Fibroblast of villous mesenchyme (primary cell): ENCODE data around the gene EPHB6. TPM values are rescaled to one million over a fixed set of nuclear protein-coding genes. Genes with fewer than 3 reads are reported as not detected.

ENCODE experiments used
- DNase-seq: peaks from one replicate; pipeline ENCODE4 v3.0.0-alpha.2; 2010; ENCODE audit warnings: low read depth
- H3K4me3 ChIP-seq: 2 replicates; pipeline ENCODE4 v1.5.1; 2011; ENCODE audit warnings: low read depth, mild to moderate bottlenecking, low read length
- total RNA-seq: library from RNA; depleted of rRNA; stranded (reverse); fragments of >200 nt; gene quantifications from 2 replicates; pipeline ENCODE4 v1.2.3, GENCODE V29; 2012
- TF ChIP-seq, protein P1 (sequence below): IDR thresholded peaks from 2 replicates; pipeline ENCODE4 v1.5.1; 2012; ENCODE audit warnings: low read depth, mild to moderate bottlenecking, low read length; ENCODE audit not compliant: insufficient read depth

EPHB6 gene
- total RNA-seq, 1 donor, result 0.43 TPM

DNA sequence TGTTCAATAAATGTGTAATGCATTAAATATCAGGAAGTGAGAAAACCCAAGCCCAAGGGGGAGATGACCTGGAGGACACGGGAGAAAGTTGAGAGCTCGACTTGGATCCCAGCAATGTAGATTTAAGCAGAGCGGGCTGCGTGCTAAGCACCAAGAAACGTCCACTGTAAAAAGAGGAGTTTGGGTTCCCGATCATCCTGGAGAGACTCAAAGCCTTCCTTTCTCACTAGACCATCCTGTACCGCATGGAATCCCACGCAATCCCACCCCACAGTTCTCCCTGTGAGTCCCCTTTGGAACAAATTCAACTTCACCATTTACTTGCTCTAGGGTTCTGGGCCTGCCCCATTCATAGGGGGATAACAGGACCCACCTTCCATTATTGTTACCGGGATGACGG is 28.3 kb downstream of the EPHB6 start:
- TF ChIP-seq, protein P1, sequence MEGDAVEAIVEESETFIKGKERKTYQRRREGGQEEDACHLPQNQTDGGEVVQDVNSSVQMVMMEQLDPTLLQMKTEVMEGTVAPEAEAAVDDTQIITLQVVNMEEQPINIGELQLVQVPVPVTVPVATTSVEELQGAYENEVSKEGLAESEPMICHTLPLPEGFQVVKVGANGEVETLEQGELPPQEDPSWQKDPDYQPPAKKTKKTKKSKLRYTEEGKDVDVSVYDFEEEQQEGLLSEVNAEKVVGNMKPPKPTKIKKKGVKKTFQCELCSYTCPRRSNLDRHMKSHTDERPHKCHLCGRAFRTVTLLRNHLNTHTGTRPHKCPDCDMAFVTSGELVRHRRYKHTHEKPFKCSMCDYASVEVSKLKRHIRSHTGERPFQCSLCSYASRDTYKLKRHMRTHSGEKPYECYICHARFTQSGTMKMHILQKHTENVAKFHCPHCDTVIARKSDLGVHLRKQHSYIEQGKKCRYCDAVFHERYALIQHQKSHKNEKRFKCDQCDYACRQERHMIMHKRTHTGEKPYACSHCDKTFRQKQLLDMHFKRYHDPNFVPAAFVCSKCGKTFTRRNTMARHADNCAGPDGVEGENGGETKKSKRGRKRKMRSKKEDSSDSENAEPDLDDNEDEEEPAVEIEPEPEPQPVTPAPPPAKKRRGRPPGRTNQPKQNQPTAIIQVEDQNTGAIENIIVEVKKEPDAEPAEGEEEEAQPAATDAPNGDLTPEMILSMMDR, result no peak
- no peak for DNase-seq
- H3K4me3 ChIP-seq, result no peak overlapping the region

DNA sequence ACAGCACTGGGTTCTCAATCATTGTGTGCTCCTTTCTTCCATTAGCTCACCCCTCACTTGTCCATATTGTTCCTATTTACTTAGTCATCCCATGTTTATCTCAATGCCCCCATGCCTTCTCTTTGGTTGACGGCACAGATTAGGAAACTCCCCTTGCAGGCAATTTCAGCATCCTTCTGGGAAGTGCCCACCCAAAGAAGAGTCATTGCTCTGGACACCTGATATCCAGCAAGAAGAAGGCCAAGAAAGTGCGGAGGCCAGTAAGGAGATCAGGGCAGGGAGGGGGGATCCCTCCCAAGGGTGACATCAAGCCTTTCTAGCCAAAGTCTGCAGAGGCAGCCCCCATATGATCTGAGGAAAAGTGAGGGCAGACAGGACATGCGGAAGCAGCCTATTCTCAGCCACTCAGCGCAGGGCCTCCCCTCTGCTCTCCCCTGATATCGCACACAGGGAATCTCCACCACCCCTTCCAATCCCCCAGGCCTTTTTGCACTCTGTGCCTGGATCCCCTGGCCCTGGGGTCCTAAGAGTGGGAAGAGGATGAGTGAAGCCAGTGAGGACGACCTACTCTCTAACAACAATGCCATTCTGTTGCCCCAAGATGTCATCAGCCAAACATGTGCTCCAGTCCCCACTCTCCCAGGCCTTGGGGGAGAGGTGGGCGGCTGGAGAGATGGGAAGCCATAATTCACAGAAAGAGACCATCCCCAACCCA is 28.9 kb downstream of the EPHB6 start:
- H3K4me3 ChIP-seq, result no peak overlapping the region
- TF ChIP-seq, protein P1, result no peak
- DNase-seq, result no peak

DNA sequence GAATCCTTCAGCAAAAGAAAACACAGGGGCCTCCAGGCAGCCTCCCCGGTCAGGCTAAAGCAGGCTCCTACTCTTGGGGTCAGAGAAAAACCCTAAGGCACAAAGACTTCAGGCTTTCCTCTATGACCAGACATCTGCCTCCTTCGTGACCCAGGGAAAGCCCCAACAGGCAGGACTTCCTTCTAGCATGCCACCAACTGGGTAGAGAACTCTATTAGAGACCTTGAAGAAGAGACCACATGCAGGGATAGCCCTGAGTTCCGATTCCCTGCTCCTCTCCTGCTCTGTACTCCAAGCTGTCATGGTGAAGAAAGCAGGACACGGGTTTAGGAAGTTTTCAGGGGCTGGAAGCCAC is 29.4 kb downstream of the EPHB6 start:
- no peak for DNase-seq
- TF ChIP-seq, protein P1, result no peak
- H3K4me3 ChIP-seq, result no peak overlapping the region

DNA sequence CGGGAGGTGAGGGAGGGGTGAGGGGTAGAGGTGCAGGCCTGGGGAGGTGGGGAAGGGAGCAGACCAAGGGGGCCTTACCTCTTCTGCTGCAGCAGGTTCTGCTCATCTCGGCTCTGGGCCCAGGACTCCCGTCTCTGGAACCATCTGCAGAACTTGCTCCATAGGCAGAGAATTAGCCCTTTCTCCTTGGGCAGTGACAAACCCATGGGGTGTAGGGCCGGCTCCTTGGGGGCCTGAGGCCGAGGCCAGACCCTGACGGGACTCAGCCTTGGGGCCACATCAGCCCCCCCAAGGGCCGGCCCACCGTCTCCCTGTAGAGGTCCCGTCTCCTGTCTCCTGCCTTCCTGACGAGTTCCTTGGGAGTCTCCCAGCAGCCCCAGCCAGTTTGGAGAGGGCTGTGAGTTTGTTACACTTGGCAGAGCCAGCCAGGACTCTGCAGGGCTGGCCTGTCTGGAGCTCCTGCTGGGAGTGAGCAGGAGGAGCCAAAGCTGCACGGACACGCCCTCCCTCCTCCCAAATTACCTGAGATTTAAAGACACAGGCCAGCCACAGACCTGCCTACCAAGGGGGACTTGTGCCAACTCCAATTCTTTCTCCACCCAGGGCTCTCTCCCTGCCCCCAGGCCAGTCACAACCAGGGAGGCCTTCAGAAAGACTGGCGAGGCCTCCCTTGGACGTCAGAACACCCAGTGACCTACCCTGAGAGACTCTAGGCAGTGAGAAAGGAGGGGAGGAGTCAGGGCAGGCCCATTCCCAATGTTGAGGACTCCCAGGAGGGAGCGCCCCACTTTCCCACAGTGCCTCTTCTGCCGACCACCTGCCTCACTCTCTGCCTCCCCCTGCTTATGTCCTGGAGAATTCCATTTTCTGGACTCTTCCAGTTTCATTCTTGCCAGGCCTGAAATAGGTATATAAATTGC is 30.7 kb downstream of the EPHB6 start, which contains the start of gene TRPV6:
TRPV6 (minus strand) TSS at position 435 of the 920 bp plus-strand sequence.
- TF ChIP-seq, protein P1, result no peak
- no peak for DNase-seq
- H3K4me3 ChIP-seq, result no peak within 1 kb of the TSS

DNA sequence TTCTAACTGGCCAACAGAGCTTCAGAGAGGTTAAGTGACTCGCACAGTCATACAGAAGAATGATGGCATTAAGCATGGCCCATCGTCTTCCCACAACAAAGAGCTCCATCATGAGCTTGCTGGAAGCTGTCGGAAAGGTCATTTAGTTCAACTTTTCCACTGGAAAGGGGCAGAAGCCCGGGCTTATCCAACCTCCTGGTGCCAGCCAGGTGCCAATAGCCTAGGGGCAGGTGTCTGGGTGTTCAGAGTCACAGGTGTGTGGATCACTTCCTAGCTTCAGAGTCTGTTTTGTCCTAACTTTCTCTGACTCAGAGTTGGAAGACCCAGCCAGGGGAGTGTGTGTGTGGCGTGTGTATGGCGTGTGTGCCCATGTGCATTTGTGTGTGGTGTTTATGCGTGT is 32.0 kb downstream of the EPHB6 start:
- TF ChIP-seq, protein P1, result no peak
- no peak overlapping the region for H3K4me3 ChIP-seq
- no peak for DNase-seq

DNA sequence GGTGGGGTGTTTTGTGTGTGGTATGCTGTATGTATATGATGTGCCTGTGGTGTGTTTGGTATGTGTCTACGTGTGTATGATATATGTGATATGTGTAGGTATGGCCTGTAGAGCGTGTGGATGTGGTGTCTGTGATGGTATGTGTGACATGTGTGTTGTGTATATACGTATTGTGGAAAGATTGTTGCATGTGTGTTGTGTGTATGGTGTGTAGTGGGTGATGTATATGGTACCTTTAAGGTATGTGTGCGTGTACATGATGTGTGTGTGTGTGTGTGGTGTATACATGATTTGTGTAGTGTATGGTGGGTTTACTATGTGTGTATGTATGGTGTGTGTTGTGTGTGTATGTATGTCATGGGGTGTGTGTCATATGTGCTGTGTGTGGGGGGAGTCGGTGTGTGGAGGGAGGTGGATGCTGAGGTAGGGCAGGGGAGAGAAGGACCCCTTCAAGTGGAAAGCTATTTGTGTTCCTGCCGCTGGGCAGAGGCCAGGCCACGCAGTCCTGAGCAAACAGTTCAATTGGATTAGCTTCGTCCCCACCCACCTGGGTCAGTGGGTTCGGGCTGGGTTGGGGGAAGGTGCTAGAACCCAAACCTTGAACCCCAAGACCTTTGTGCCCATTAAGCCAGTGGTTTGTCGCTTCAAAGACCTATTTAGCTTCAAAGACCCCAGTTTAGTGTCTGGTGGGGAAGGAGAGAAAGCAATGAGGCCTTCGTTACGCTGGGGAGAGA is 32.6 kb downstream of the EPHB6 start:
- TF ChIP-seq, protein P1, result no peak
- DNase-seq, result no peak
- H3K4me3 ChIP-seq, result no peak overlapping the region
